Smooth muscle cell (in vitro differentiated cells): Measurements from ENCODE around the gene GRIN2A. TPM values are rescaled to one million over a fixed set of nuclear protein-coding genes. Genes with fewer than 3 reads are reported as not detected.

Experiments
- DNase-seq: peaks from one replicate; lab custom pipeline; 2025; ENCODE audit not compliant: unreplicated experiment; lab: John Stamatoyannopoulos, UW
- H2AFZ ChIP-seq: fragments of 200-600 bp; sonication (generic); 2 replicates; pipeline ENCODE4 v1.6.0; 2016; ENCODE audit warnings: antibody characterized with exemption, low read depth, mild to moderate bottlenecking
- H3F3A ChIP-seq: fragments of 200-600 bp; sonication (generic); 2 replicates; pipeline ENCODE4 v1.6.0; 2017; ENCODE audit warnings: antibody characterized with exemption, low read depth
- H3K27ac ChIP-seq: fragments of 200-600 bp; sonication (generic); 2 replicates; pipeline ENCODE4 v1.5.1; 2016; ENCODE audit warnings: low read depth, mild to moderate bottlenecking
- H3K27me3 ChIP-seq: fragments of 200-600 bp; sonication (generic); 2 replicates; pipeline ENCODE4 v1.6.1; 2016; ENCODE audit warnings: low read depth, mild to moderate bottlenecking
- H3K36me3 ChIP-seq: fragments of 200-600 bp; sonication (generic); 2 replicates; pipeline ENCODE4 v1.5.1; 2016; ENCODE audit warnings: low read depth
- H3K4me1 ChIP-seq: fragments of 200-600 bp; sonication (generic); 2 replicates; pipeline ENCODE4 v1.5.1; 2016; ENCODE audit warnings: low read depth
- H3K4me2 ChIP-seq: fragments of 200-600 bp; sonication (generic); 2 replicates; pipeline ENCODE4 v1.6.0; 2016; ENCODE audit warnings: mild to moderate bottlenecking
- H3K4me3 ChIP-seq: fragments of 200-600 bp; sonication (generic); 2 replicates; pipeline ENCODE4 v1.5.1; 2016; ENCODE audit warnings: mild to moderate bottlenecking
- H3K79me2 ChIP-seq: fragments of 200-600 bp; sonication (generic); 2 replicates; pipeline ENCODE4 v1.6.0; 2016; ENCODE audit warnings: low read depth, mild to moderate bottlenecking
- H3K9ac ChIP-seq: fragments of 200-600 bp; sonication (generic); 2 replicates; pipeline ENCODE4 v1.6.0; 2016; ENCODE audit warnings: low read depth
- H3K9me3 ChIP-seq: fragments of 200-600 bp; sonication (generic); replicated peaks from 2 replicates; pipeline ENCODE4 v1.5.1; 2016; ENCODE audit warnings: low read depth
- H4K20me1 ChIP-seq: fragments of 200-600 bp; sonication (generic); 2 replicates; pipeline ENCODE4 v1.6.0; 2016; ENCODE audit warnings: low read depth
- CTCF ChIP-seq: fragments of 200-600 bp; sonication (generic); IDR thresholded peaks from 2 replicates; pipeline ENCODE4 v1.5.1; 2017; ENCODE audit warnings: borderline replicate concordance, mild to moderate bottlenecking, antibody characterized with exemption; ENCODE audit not compliant: insufficient read depth, poor library complexity, severe bottlenecking
- WGBS: methylation state at CpG from one replicate; pipeline ENCODE4 v1.1.7; 2016; ENCODE audit warnings: low lambda C conversion rate; 5-methylcytosine and 5-hydroxymethylcytosine counted together
- polyA plus RNA-seq: library from polyadenylated mRNA; unstranded; fragments of >200 nt; fragmentation: Nextera tagmentation; extraction: Ambion mirVana; gene quantifications from 2 replicates; pipeline ENCODE4 v1.2.1, GENCODE V29; 2016
- total RNA-seq: library from RNA; depleted of rRNA; stranded (reverse); fragments of >200 nt; gene quantifications from 2 replicates; pipeline ENCODE4 v1.2.3, GENCODE V29; 2014

Gene GRIN2A
- total and polyA plus RNA-seq, 2 experiments from 2014 or later = 0.02 to 0.13 TPM

GRCh38 chr16:9970796-9971195 lies 211.4 kb downstream of the GRIN2A start:
- no peaks in the 10 kb centered on the region for H3K4me1 ChIP-seq
- no peaks in the 10 kb centered on the region for H3K79me2 ChIP-seq
- H3F3A ChIP-seq = no peaks in the 10 kb centered on the region
- H3K4me3 ChIP-seq = no peak overlapping the region
- H3K27me3 ChIP-seq = no peaks in the 10 kb centered on the region
- no peak for DNase-seq
- TF ChIP-seq CTCF = no peak
- no peak overlapping the region for H3K4me2 ChIP-seq
- H2AFZ ChIP-seq = no peak overlapping the region
- no peaks in the 10 kb centered on the region for H3K9me3 ChIP-seq
- 88% methylated on average over 1 of the region's 1 CpG for WGBS
- no peaks in the 10 kb centered on the region for H4K20me1 ChIP-seq
- no peak overlapping the region for H3K27ac ChIP-seq
- no peaks in the 10 kb centered on the region for H3K36me3 ChIP-seq
- H3K9ac ChIP-seq = no peak overlapping the region

- Histone ChIP-seq H3K9me3 (no peaks in the 10 kb centered on the region), H3K4me1 (no peaks in the 10 kb centered on the region), H3F3A (no peaks in the 10 kb centered on the region), H3K27ac (no peak overlapping the region), H3K9ac (no peak overlapping the region), H2AFZ (no peak overlapping the region), H3K79me2 (no peaks in the 10 kb centered on the region), H3K4me3 (no peak overlapping the region), H3K27me3 (no peaks in the 10 kb centered on the region), H3K36me3 (no peaks in the 10 kb centered on the region), H4K20me1 (no peaks in the 10 kb centered on the region), H3K4me2 (no peak overlapping the region)
- no peak for TF ChIP-seq CTCF
- DNase-seq = no peak
- 78% methylated on average over 2 of the region's 2 CpGs for WGBS
Measured at GRCh38 chr16:9970244-9970643, 212.0 kb downstream of the GRIN2A start.

- Histone ChIP-seq H3F3A (no peaks in the 10 kb centered on the region), H3K4me1 (no peaks in the 10 kb centered on the region), H3K9me3 (no peaks in the 10 kb centered on the region), H2AFZ (no peak overlapping the region), H3K27me3 (no peaks in the 10 kb centered on the region), H3K4me3 (no peak overlapping the region), H4K20me1 (no peaks in the 10 kb centered on the region), H3K4me2 (no peak overlapping the region), H3K79me2 (no peaks in the 10 kb centered on the region), H3K36me3 (no peaks in the 10 kb centered on the region), H3K27ac (no peak overlapping the region), H3K9ac (no peak overlapping the region)
- no peak for TF ChIP-seq CTCF
- DNase-seq = no peak
- 91% methylated on average over 4 of the region's 4 CpGs for WGBS
Measured at GRCh38 chr16:9969580-9969979, 212.6 kb downstream of the GRIN2A start.

- no peak overlapping the region for H2AFZ ChIP-seq
- no peak overlapping the region for H3K4me2 ChIP-seq
- H3K9ac ChIP-seq = no peak overlapping the region
- no peaks in the 10 kb centered on the region for H4K20me1 ChIP-seq
- no peaks in the 10 kb centered on the region for H3F3A ChIP-seq
- no peaks in the 10 kb centered on the region for H3K9me3 ChIP-seq
- no peaks in the 10 kb centered on the region for H3K79me2 ChIP-seq
- H3K27ac ChIP-seq = no peak overlapping the region
- 78% methylated on average over 9 of the region's 9 CpGs for WGBS
- H3K36me3 ChIP-seq = no peaks in the 10 kb centered on the region
- no peaks in the 10 kb centered on the region for H3K27me3 ChIP-seq
- no peak for DNase-seq
- H3K4me3 ChIP-seq = no peak overlapping the region
- no peak for TF ChIP-seq CTCF
- no peaks in the 10 kb centered on the region for H3K4me1 ChIP-seq
Measured at GRCh38 chr16:9966569-9967157, 215.6 kb downstream of the GRIN2A start.
